ENCODE measurements around the gene BCAT1.
A peak's percentile ranks its signal among the peaks of the same experiment; 100 is the strongest.
"Not testable (repeated sequence)": the region's sequence is repeated elsewhere in the genome, so short reads cannot be mapped to it uniquely, and the experiment has no call there.

BCAT1 gene

GRCh38 chr12:24880732-24881131 is 68.2 kb downstream of the BCAT1 start:
- no peak overlapping the region for H3K4me3 Mint-ChIP-seq
- DNase-seq = no peak
- no peaks in the 10 kb centered on the region for H3K9me3 Mint-ChIP-seq
- H3K4me1 Mint-ChIP-seq = no peaks in the 10 kb centered on the region
- H3K27ac Mint-ChIP-seq = peak overlapping the region in 1 of 2 donors; percentile 12
- no peaks in the 10 kb centered on the region for H3K27me3 Mint-ChIP-seq
- no peak for ATAC-seq

GRCh38 chr12:24879644-24880043 is 69.3 kb downstream of the BCAT1 start:
- DNase-seq (no peak), ATAC-seq (no peak)
- H3K4me1 Mint-ChIP-seq = no peaks in the 10 kb centered on the region
- no peak overlapping the region for H3K4me3 Mint-ChIP-seq
- H3K27ac Mint-ChIP-seq = no peak overlapping the region
- H3K27me3 Mint-ChIP-seq = no peaks in the 10 kb centered on the region
- H3K9me3 Mint-ChIP-seq = no peaks in the 10 kb centered on the region

GRCh38 chr12:24875014-24875413 is 73.9 kb downstream of the BCAT1 start:
- ATAC-seq (no peak), DNase-seq (no peak)
- Mint-ChIP-seq H3K9me3 (no peaks in the 10 kb centered on the region), H3K27me3 (no peaks in the 10 kb centered on the region), H3K27ac (no peak overlapping the region), H3K4me3 (no peak overlapping the region), H3K4me1 (no peaks in the 10 kb centered on the region)

- Mint-ChIP-seq H3K27ac (no peak overlapping the region), H3K9me3 (no peaks in the 10 kb centered on the region), H3K4me3 (no peak overlapping the region), H3K27me3 (no peaks in the 10 kb centered on the region), H3K4me1 (no peaks in the 10 kb centered on the region)
- DNase-seq (no peak), ATAC-seq (no peak)
These were observed 76.7 kb downstream of the BCAT1 start for GRCh38 chr12:24872211-24872610.

GRCh38 chr12:24866139-24866538 is 82.8 kb downstream of the BCAT1 start:
- not testable (repeated sequence) for H3K4me3 Mint-ChIP-seq, H3K27ac Mint-ChIP-seq

GRCh38 chr12:24864796-24865125 is 84.1 kb downstream of the BCAT1 start:
- Mint-ChIP-seq H3K27me3 (no peaks in the 10 kb centered on the region), H3K27ac (no peak overlapping the region), H3K4me1 (peaks cover 11% of the 10 kb centered on the region), H3K4me3 (no peak overlapping the region), H3K9me3 (peaks cover 14 to 15% of the 10 kb centered on the region in 2 donors)
- DNase-seq (no peak), ATAC-seq (no peak)

More at GRCh38 chr12:24866139-24866538, 82.8 kb downstream of the BCAT1 start:
- Mint-ChIP-seq H3K9me3 (peaks cover 14 to 15% of the 10 kb centered on the region in 2 donors), H3K4me1 (peaks cover 11% of the 10 kb centered on the region)
- ATAC-seq, DNase-seq, H3K27me3 Mint-ChIP-seq: not testable (repeated sequence)

- H3K9me3 Mint-ChIP-seq = peaks cover 14 to 24% of the 10 kb centered on the region in 2 donors
- peaks cover 19% of the 10 kb centered on the region for H3K4me1 Mint-ChIP-seq
- no peaks in the 10 kb centered on the region for H3K27me3 Mint-ChIP-seq
- DNase-seq = no peak
- no peak overlapping the region for H3K27ac Mint-ChIP-seq
- no peak for ATAC-seq
- no peak overlapping the region for H3K4me3 Mint-ChIP-seq
These were observed 86.9 kb downstream of the BCAT1 start for GRCh38 chr12:24861766-24862540.

- H3K4me3 Mint-ChIP-seq = no peak overlapping the region
- H3K9me3 Mint-ChIP-seq = peaks cover 14 to 24% of the 10 kb centered on the region in 2 donors
- DNase-seq = no peak
- H3K27me3 Mint-ChIP-seq = no peaks in the 10 kb centered on the region
- peaks cover 20% of the 10 kb centered on the region for H3K4me1 Mint-ChIP-seq
- no peak overlapping the region for H3K27ac Mint-ChIP-seq
- no peak for ATAC-seq
These were observed 88.4 kb downstream of the BCAT1 start for GRCh38 chr12:24860546-24860945.

- H3K27me3 Mint-ChIP-seq = no peaks in the 10 kb centered on the region
These were observed 92.4 kb downstream of the BCAT1 start for GRCh38 chr12:24856541-24856940.

GRCh38 chr12:24854908-24855307 is 94.0 kb downstream of the BCAT1 start:
- peaks cover 25% of the 10 kb centered on the region for H3K4me1 Mint-ChIP-seq
- ATAC-seq (no peak), DNase-seq (no peak)
- H3K9me3 Mint-ChIP-seq = peaks cover 0 to 8% of the 10 kb centered on the region in 2 donors
- H3K4me3 Mint-ChIP-seq = no peak overlapping the region
- no peaks in the 10 kb centered on the region for H3K27me3 Mint-ChIP-seq
- no peak overlapping the region for H3K27ac Mint-ChIP-seq

More at GRCh38 chr12:24856541-24856940, 92.4 kb downstream of the BCAT1 start:
- no peak overlapping the region for H3K27ac Mint-ChIP-seq
- H3K4me1 Mint-ChIP-seq = peaks cover 25% of the 10 kb centered on the region
- no peak overlapping the region for H3K4me3 Mint-ChIP-seq
- H3K9me3 Mint-ChIP-seq = peaks cover 4 to 11% of the 10 kb centered on the region in 2 donors
- ATAC-seq (no peak), DNase-seq (no peak)

GRCh38 chr12:24854017-24854416 is 94.9 kb downstream of the BCAT1 start:
- no peak for ATAC-seq
- no peak for DNase-seq
- Mint-ChIP-seq H3K27ac (no peak overlapping the region), H3K27me3 (no peaks in the 10 kb centered on the region), H3K9me3 (peaks cover 0 to 8% of the 10 kb centered on the region in 2 donors), H3K4me3 (no peak overlapping the region), H3K4me1 (peaks cover 25% of the 10 kb centered on the region)

- DNase-seq = no peak
These were observed 95.3 kb downstream of the BCAT1 start for GRCh38 chr12:24853588-24853987.

GRCh38 chr12:24853094-24853493 is 95.8 kb downstream of the BCAT1 start:
- DNase-seq = no peak
- H3K4me3 Mint-ChIP-seq = no peak overlapping the region
- H3K4me1 Mint-ChIP-seq = peaks cover 25% of the 10 kb centered on the region
- H3K9me3 Mint-ChIP-seq = peaks cover 0 to 4% of the 10 kb centered on the region in 2 donors
- ATAC-seq = no peak
- H3K27ac Mint-ChIP-seq = no peak overlapping the region
- H3K27me3 Mint-ChIP-seq = no peaks in the 10 kb centered on the region

More at GRCh38 chr12:24853588-24853987, 95.3 kb downstream of the BCAT1 start:
- Mint-ChIP-seq H3K27ac (no peak overlapping the region), H3K9me3 (peaks cover 0 to 6% of the 10 kb centered on the region in 2 donors), H3K27me3 (no peaks in the 10 kb centered on the region), H3K4me1 (peaks cover 25% of the 10 kb centered on the region), H3K4me3 (no peak overlapping the region)
- ATAC-seq = no peak

GRCh38 chr12:24852420-24852819 is 96.5 kb downstream of the BCAT1 start:
- H3K9me3 Mint-ChIP-seq = no peaks in the 10 kb centered on the region
- ATAC-seq (no peak), DNase-seq (no peak)
- H3K27me3 Mint-ChIP-seq = peaks cover 3% of the 10 kb centered on the region
- peaks cover 22% of the 10 kb centered on the region for H3K4me1 Mint-ChIP-seq
- H3K27ac Mint-ChIP-seq = no peak overlapping the region
- H3K4me3 Mint-ChIP-seq = no peak overlapping the region

- DNase-seq, ATAC-seq, H3K4me3 Mint-ChIP-seq: not testable (repeated sequence)
These were observed 97.0 kb downstream of the BCAT1 start for GRCh38 chr12:24851883-24852282.

GRCh38 chr12:24851341-24851740 is 97.6 kb downstream of the BCAT1 start:
- Mint-ChIP-seq H3K27ac (no peak overlapping the region), H3K9me3 (no peaks in the 10 kb centered on the region), H3K27me3 (peaks cover 8% of the 10 kb centered on the region), H3K4me1 (peaks cover 17% of the 10 kb centered on the region), H3K4me3 (no peak overlapping the region)
- no peak for ATAC-seq
- no peak for DNase-seq

More at GRCh38 chr12:24851883-24852282, 97.0 kb downstream of the BCAT1 start:
- H3K9me3 Mint-ChIP-seq, H3K27me3 Mint-ChIP-seq, H3K27ac Mint-ChIP-seq: not testable (repeated sequence)
- peaks cover 16% of the 10 kb centered on the region for H3K4me1 Mint-ChIP-seq

- no peaks in the 10 kb centered on the region for H3K9me3 Mint-ChIP-seq
- no peak for DNase-seq
- no peak overlapping the region for H3K27ac Mint-ChIP-seq
- no peak for ATAC-seq
- H3K27me3 Mint-ChIP-seq = peaks cover 8% of the 10 kb centered on the region
- no peak overlapping the region for H3K4me3 Mint-ChIP-seq
- H3K4me1 Mint-ChIP-seq = peaks cover 22% of the 10 kb centered on the region
These were observed 98.4 kb downstream of the BCAT1 start for GRCh38 chr12:24850496-24850895.

All from stimulated activated naive CD8-positive, alpha-beta T cell treated with anti-CD3 and anti-CD28 coated beads, Interleukin-15, amount 100 ng/mL, for 72 hours (primary cell).